Ectodermal cell (in vitro differentiated cells): Measurements from ENCODE around the gene DPP10.

Experiments used
- H3K27ac ChIP-seq: 2 replicates; pipeline ENCODE4 v1.7.0; 2013; ENCODE audit warnings: mild to moderate bottlenecking, low read depth, low read length; ENCODE audit not compliant: insufficient read depth, poor library complexity, severe bottlenecking
- H3K27me3 ChIP-seq: 2 replicates; pipeline ENCODE4 v1.7.0; 2013; ENCODE audit warnings: mild to moderate bottlenecking, low read length; ENCODE audit not compliant: insufficient read depth, control insufficient read depth, poor library complexity, severe bottlenecking
- H3K36me3 ChIP-seq: one replicate; pipeline ENCODE4 v1.7.0; 2013; ENCODE audit warnings: low read length; ENCODE audit not compliant: control insufficient read depth, insufficient read depth
- H3K4me1 ChIP-seq: one replicate; pipeline ENCODE4 v1.7.0; 2013; ENCODE audit warnings: low read length; ENCODE audit not compliant: control insufficient read depth, insufficient read depth
- H3K4me3 ChIP-seq: 2 replicates; pipeline ENCODE4 v1.7.0; 2013; ENCODE audit warnings: low read depth, low read length, control low read depth; ENCODE audit not compliant: insufficient read depth
- H3K9me3 ChIP-seq: 2 replicates; pipeline ENCODE4 v1.7.0; 2013; ENCODE audit warnings: mild to moderate bottlenecking, low read length, moderate library complexity; ENCODE audit not compliant: control insufficient read depth
- WGBS, 2 experiments: methylation state at CpG; one replicate each; pipeline ENCODE4 v1.1.7; 2013; ENCODE audit warnings: missing lambda C conversion rate in 2 of 2; 5-methylcytosine and 5-hydroxymethylcytosine counted together

Gene DPP10

GRCh38 chr2:115541814-115542213 is 1099.4 kb downstream of the DPP10 start:
- H3K36me3 ChIP-seq, result no peaks in the 10 kb centered on the region
- no peaks in the 10 kb centered on the region for H3K27me3 ChIP-seq
- no peak overlapping the region for H3K27ac ChIP-seq
- no peaks in the 10 kb centered on the region for H3K9me3 ChIP-seq
- no peaks in the 10 kb centered on the region for H3K4me1 ChIP-seq
- H3K4me3 ChIP-seq, result no peak overlapping the region
- WGBS, 2 experiments, result 94 to 100% methylated on average over 3 of the region's 4 CpGs

DNA sequence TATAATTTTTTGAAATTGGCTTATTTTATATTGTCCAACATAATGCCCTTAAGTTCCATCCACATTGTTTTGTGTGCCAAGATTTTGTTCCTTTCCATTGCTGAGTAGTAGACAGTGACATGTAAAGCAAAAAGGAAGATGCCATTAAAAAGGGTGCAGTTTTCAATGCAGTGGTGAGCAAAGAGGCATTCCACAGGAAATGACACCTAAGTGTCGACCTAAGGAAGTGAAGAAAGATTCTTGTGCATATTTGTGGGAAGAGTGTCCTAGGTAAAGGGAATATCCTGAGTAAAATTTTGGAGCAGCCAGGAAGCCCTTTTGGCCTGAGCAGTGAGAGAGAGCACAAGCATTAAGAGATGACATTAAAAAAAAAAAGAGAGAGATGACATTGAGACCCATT is 1099.9 kb downstream of the DPP10 start:
- 76 to 88% methylated on average over 1 of the region's 1 CpG for WGBS, 2 experiments
- Histone ChIP-seq H3K4me3 (no peak overlapping the region), H3K36me3 (no peaks in the 10 kb centered on the region), H3K9me3 (no peaks in the 10 kb centered on the region), H3K27ac (no peak overlapping the region), H3K4me1 (no peaks in the 10 kb centered on the region), H3K27me3 (no peaks in the 10 kb centered on the region)

DNA sequence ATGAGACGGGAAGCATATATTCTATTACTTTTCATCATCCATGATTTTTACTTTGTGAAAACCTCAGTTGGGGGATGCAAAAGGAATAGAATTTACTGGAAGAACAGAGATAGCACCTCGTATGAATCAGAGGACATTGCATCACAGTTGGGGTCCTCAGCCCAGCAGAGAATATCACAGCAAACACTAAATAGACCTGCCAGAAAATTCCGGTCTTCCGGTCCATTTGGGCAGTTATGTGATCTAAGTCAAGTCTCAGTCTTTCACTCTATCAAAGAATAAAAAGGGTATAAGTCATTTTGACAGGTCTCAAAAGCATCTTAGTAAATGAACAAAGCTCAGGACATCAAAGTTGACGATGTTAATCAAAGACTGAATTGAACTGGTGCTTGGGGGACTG is 1100.6 kb downstream of the DPP10 start:
- H3K27me3 ChIP-seq, result no peaks in the 10 kb centered on the region
- no peaks in the 10 kb centered on the region for H3K9me3 ChIP-seq
- no peaks in the 10 kb centered on the region for H3K36me3 ChIP-seq
- no peaks in the 10 kb centered on the region for H3K4me1 ChIP-seq
- 76 to 77% methylated on average over 3 to 5 of the region's 5 CpGs for WGBS, 2 experiments
- no peak overlapping the region for H3K27ac ChIP-seq
- H3K4me3 ChIP-seq, result no peak overlapping the region

DNA sequence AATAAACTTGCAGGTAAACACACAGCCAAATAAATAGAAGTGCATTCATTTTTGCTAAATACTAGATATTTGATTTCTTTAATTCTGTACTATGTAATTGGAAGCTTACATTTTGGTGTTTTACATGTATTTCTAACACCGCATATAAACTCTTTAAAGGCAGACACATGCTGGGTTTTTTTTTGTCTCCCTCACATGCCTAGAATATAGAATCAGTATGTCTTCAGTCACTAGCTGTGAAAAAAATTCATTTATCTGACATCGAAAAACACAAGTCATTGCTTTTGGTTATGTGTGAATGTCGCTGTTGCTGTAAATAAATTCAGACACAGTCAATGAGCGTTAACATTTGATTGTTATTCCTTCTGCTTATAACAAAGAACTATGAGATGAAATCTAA is 1101.0 kb downstream of the DPP10 start:
- 80 to 93% methylated on average over 4 of the region's 4 CpGs for WGBS, 2 experiments
- no peaks in the 10 kb centered on the region for H3K27me3 ChIP-seq
- no peak overlapping the region for H3K4me3 ChIP-seq
- H3K36me3 ChIP-seq, result no peaks in the 10 kb centered on the region
- H3K9me3 ChIP-seq, result no peaks in the 10 kb centered on the region
- H3K4me1 ChIP-seq, result no peaks in the 10 kb centered on the region
- no peak overlapping the region for H3K27ac ChIP-seq

- 77% methylated on average over 1 of the region's 1 CpG; no CpG with 5 or more reads in 1 of the 2 experiments for WGBS, 2 experiments
- Histone ChIP-seq H3K4me3 (no peak overlapping the region), H3K9me3 (no peaks in the 10 kb centered on the region), H3K4me1 (no peaks in the 10 kb centered on the region), H3K27ac (no peak overlapping the region), H3K36me3 (no peaks in the 10 kb centered on the region), H3K27me3 (no peaks in the 10 kb centered on the region)
Observed at GRCh38 chr2:115549611-115550130, 1107.2 kb downstream of the DPP10 start.

DNA sequence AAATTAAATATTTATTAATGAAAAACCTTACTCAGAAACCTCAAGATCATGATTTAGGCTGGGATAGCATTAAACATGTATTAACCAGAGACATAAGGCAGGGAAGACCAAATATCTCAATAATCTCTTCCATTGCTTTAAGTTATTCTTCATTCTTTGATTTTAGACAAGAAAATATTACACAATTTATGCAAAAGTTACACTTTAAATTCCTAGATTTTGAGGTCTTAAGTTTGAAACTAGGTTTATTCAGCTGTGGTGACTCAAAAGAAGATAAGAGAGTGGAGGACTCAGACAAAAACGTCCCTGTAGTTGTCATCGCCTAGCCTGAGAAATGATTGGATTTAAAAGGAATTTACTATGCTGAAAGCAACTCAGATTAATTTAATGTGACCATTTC is 1110.3 kb downstream of the DPP10 start:
- no peaks in the 10 kb centered on the region for H3K9me3 ChIP-seq
- no peaks in the 10 kb centered on the region for H3K36me3 ChIP-seq
- 90 to 100% methylated on average over 2 of the region's 2 CpGs for WGBS, 2 experiments

GRCh38 chr2:115554153-115554552 is 1111.7 kb downstream of the DPP10 start:
- Histone ChIP-seq H3K4me3 (no peak overlapping the region), H3K4me1 (no peaks in the 10 kb centered on the region), H3K27me3 (no peaks in the 10 kb centered on the region), H3K36me3 (no peaks in the 10 kb centered on the region), H3K9me3 (no peaks in the 10 kb centered on the region), H3K27ac (no peak overlapping the region)

More for the DNA sequence above, 1110.3 kb downstream of the DPP10 start:
- no peak overlapping the region for H3K4me3 ChIP-seq
- no peaks in the 10 kb centered on the region for H3K27me3 ChIP-seq
- no peak overlapping the region for H3K27ac ChIP-seq
- H3K4me1 ChIP-seq, result no peaks in the 10 kb centered on the region

GRCh38 chr2:115558725-115559124 is 1116.3 kb downstream of the DPP10 start:
- Histone ChIP-seq H3K4me3 (no peak overlapping the region), H3K27ac (no peak overlapping the region), H3K27me3 (no peaks in the 10 kb centered on the region), H3K36me3 (no peaks in the 10 kb centered on the region), H3K4me1 (no peaks in the 10 kb centered on the region), H3K9me3 (no peaks in the 10 kb centered on the region)
- 0 to 7% methylated on average over 1 of the region's 1 CpG for WGBS, 2 experiments

DNA sequence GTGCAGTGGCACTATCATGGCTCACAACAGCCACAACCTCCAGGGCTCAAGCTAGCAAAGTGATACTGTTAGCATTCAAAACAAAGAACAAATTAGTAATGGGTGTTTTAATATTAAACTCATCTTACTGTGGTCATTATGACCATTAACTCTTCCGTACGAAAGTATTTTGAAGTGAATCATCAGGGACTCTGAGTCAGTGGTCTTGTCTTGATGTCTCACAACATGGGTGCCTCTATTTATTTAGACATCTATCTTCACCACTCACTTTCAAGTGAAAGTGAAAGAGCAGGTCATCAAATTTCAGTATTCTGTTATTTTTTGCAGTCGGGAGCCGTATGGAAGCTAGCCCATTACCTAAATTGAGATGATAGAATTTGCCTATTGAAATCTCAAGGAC is 1118.2 kb downstream of the DPP10 start:
- no peak overlapping the region for H3K4me3 ChIP-seq
- H3K27ac ChIP-seq, result no peak overlapping the region
- WGBS, 2 experiments, result 93 to 94% methylated on average over 4 of the region's 4 CpGs

GRCh38 chr2:115568643-115569042 is 1126.2 kb downstream of the DPP10 start:
- Histone ChIP-seq H3K27me3 (no peaks in the 10 kb centered on the region), H3K4me3 (no peak overlapping the region), H3K27ac (no peak overlapping the region), H3K9me3 (no peaks in the 10 kb centered on the region), H3K36me3 (no peaks in the 10 kb centered on the region), H3K4me1 (no peaks in the 10 kb centered on the region)
- 88 to 100% methylated on average over 1 of the region's 1 CpG for WGBS, 2 experiments

More for the DNA sequence above, 1118.2 kb downstream of the DPP10 start:
- no peaks in the 10 kb centered on the region for H3K4me1 ChIP-seq
- H3K27me3 ChIP-seq, result no peaks in the 10 kb centered on the region
- H3K9me3 ChIP-seq, result no peaks in the 10 kb centered on the region
- no peaks in the 10 kb centered on the region for H3K36me3 ChIP-seq

DNA sequence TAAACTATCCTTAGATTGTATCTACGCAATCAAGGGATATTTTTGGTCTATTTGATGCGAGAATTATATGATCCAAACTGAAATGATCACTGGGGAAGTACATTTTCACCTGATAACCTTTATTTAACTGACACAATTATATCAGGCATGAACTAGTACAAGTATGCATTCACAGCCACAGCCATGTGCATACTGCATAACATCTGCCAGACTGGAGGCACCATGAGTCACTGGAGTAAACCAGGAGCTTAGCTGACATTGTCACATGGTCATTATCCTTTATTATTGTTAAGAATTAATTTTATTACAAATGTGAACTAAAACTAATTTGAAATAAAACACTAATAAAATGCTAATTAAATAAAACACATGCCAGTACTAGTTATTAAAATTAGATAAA is 1127.1 kb downstream of the DPP10 start:
- no peaks in the 10 kb centered on the region for H3K36me3 ChIP-seq
- H3K27ac ChIP-seq, result no peak overlapping the region
- WGBS, 2 experiments, result 100% methylated on average over 2 of the region's 2 CpGs
- no peaks in the 10 kb centered on the region for H3K9me3 ChIP-seq
- no peaks in the 10 kb centered on the region for H3K4me1 ChIP-seq
- no peaks in the 10 kb centered on the region for H3K27me3 ChIP-seq
- no peak overlapping the region for H3K4me3 ChIP-seq
